Trophoblast cell (in vitro differentiated cells and primary cell): Measurements from ENCODE around the gene GLTP.
A peak's percentile ranks its signal among the peaks of the same experiment; 100 is the strongest.
"Not testable (repeated sequence)": the region's sequence is repeated elsewhere in the genome, so short reads cannot be mapped to it uniquely, and the experiment has no call there.

Experiments
- DNase-seq, 2 donors: peaks; one replicate each; pipeline ENCODE4 v3.0.0-alpha.2; 2016
- H2AFZ ChIP-seq: 2 replicates; pipeline ENCODE4 v1.6.1; 2013; ENCODE audit warnings: low read length, moderate library complexity, mild to moderate bottlenecking; ENCODE audit not compliant: insufficient read depth, poor library complexity
- H2AK5ac ChIP-seq: 2 replicates; pipeline ENCODE4 v1.6.1; 2013; ENCODE audit warnings: mild to moderate bottlenecking, low read length
- H2BK120ac ChIP-seq: 2 replicates; pipeline ENCODE4 v1.6.1; 2013; ENCODE audit warnings: low read length, mild to moderate bottlenecking, moderate library complexity; ENCODE audit not compliant: insufficient read depth, poor library complexity
- H2BK12ac ChIP-seq: 2 replicates; pipeline ENCODE4 v1.6.1; 2013; ENCODE audit warnings: mild to moderate bottlenecking, low read length, moderate library complexity
- H2BK5ac ChIP-seq: 2 replicates; pipeline ENCODE4 v1.6.1; 2013; ENCODE audit warnings: low read length, low read depth, moderate library complexity, mild to moderate bottlenecking; ENCODE audit not compliant: poor library complexity
- H3K14ac ChIP-seq: 2 replicates; pipeline ENCODE4 v1.6.1; 2013; ENCODE audit warnings: mild to moderate bottlenecking, low read length
- H3K18ac ChIP-seq: 2 replicates; pipeline ENCODE4 v1.6.1; 2013; ENCODE audit warnings: mild to moderate bottlenecking, low read length
- H3K23ac ChIP-seq: 2 replicates; pipeline ENCODE4 v1.6.1; 2013; ENCODE audit warnings: low read length
- H3K27ac ChIP-seq: 2 replicates; pipeline ENCODE4 v1.5.1; 2013; ENCODE audit warnings: low read depth, mild to moderate bottlenecking, inconsistent platforms, low read length, moderate library complexity
- H3K27me3 ChIP-seq: 2 replicates; pipeline ENCODE4 v1.6.1; 2013; ENCODE audit warnings: inconsistent platforms, mild to moderate bottlenecking, low read length, moderate library complexity; ENCODE audit not compliant: insufficient read depth
- H3K36me3 ChIP-seq, 2 experiments: 1 replicate in 1 of 2; 2 replicates in 1 of 2; pipeline ENCODE4 v1.6.1; 2013; ENCODE audit warnings: low read length in 2 of 2, mild to moderate bottlenecking in 2 of 2, moderate library complexity in 1 of 2; ENCODE audit not compliant: insufficient read depth in 2 of 2, control insufficient read depth in 1 of 2
- H3K4ac ChIP-seq: 2 replicates; pipeline ENCODE4 v1.6.1; 2013; ENCODE audit warnings: low read depth, mild to moderate bottlenecking, low read length, moderate library complexity
- H3K4me1 ChIP-seq, 2 experiments: 1 replicate in 1 of 2; 2 replicates in 1 of 2; pipeline ENCODE4 v1.6.1; 2013; ENCODE audit warnings: low read length in 2 of 2, mild to moderate bottlenecking in 2 of 2, moderate library complexity in 1 of 2; ENCODE audit not compliant: insufficient read depth in 2 of 2, control insufficient read depth in 1 of 2
- H3K4me2 ChIP-seq: 2 replicates; pipeline ENCODE4 v1.6.1; 2013; ENCODE audit warnings: inconsistent platforms, mild to moderate bottlenecking, low read length, moderate library complexity
- H3K4me3 ChIP-seq: 2 replicates; pipeline ENCODE4 v1.5.1; 2013; ENCODE audit warnings: mild to moderate bottlenecking, low read depth, low read length, inconsistent platforms
- H3K79me1 ChIP-seq: one replicate; pipeline ENCODE4 v1.6.1; 2013; ENCODE audit warnings: low read length
- H3K79me2 ChIP-seq: 2 replicates; pipeline ENCODE4 v1.6.1; 2013; ENCODE audit warnings: low read length, mild to moderate bottlenecking; ENCODE audit not compliant: control insufficient read depth, insufficient read depth, poor library complexity
- H3K9ac ChIP-seq: 2 replicates; pipeline ENCODE4 v1.6.1; 2013; ENCODE audit warnings: mild to moderate bottlenecking, low read length
- H3K9me3 ChIP-seq: 2 replicates; pipeline ENCODE4 v1.6.1; 2013; ENCODE audit warnings: low read depth, mild to moderate bottlenecking, control low read depth, inconsistent platforms, low read length; ENCODE audit not compliant: insufficient read depth
- H4K12ac ChIP-seq: 2 replicates; pipeline ENCODE4 v1.6.1; 2013; ENCODE audit warnings: low read depth, mild to moderate bottlenecking, low read length, moderate library complexity
- H4K8ac ChIP-seq: 2 replicates; pipeline ENCODE4 v1.6.1; 2013; ENCODE audit warnings: low read depth, mild to moderate bottlenecking, low read length, moderate library complexity
- H4K91ac ChIP-seq: one replicate; pipeline ENCODE4 v1.6.1; 2013; ENCODE audit warnings: low read depth, mild to moderate bottlenecking, low read length, moderate library complexity
- WGBS: extraction: QIAGEN DNeasy Blood & Tissue Kit; methylation state at CpG from one replicate; pipeline ENCODE4 v1.1.7; 2013; ENCODE audit warnings: missing lambda C conversion rate; ENCODE audit not compliant: insufficient read length, insufficient coverage; ENCODE audit errors: extremely low coverage; 5-methylcytosine and 5-hydroxymethylcytosine counted together

The GLTP gene

DNA sequence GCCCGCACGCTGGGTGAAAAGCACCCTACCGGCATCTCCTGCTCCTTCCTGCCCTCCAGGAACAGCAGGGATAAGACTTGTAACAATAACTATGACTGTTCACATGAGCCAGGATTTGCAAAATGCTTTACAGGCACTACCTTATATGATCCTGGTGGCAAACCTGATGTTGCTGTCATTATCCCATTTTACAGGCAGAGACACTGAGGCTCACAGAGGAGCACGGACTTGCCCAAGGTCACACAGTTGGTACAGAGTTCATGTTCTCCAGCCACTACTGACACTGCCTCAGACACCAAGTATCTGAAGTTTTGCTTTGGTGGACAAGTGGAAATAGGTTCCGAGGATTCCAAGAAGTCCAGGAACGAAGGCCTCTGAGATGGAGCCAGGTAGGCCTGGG, 22.6 kb downstream of the GLTP start:
- Histone ChIP-seq H3K9me3 (peaks cover 2% of the 10 kb centered on the region), H3K18ac (no peak overlapping the region), H4K12ac (no peak overlapping the region), H3K9ac (no peak overlapping the region), H2BK12ac (no peak overlapping the region), H3K4me2 (no peak overlapping the region), H2AK5ac (no peak overlapping the region), H3K27me3 (no peaks in the 10 kb centered on the region), H3K36me3 (peaks cover 14 to 17% of the 10 kb centered on the region in 2 experiments), H3K23ac (no peak overlapping the region), H3K27ac (no peak overlapping the region), H3K79me2 (no peaks in the 10 kb centered on the region), H3K79me1 (no peaks in the 10 kb centered on the region), H2BK120ac (no peak overlapping the region), H4K8ac (no peak overlapping the region), H3K14ac (no peak overlapping the region), H3K4ac (no peak overlapping the region), H3K4me1 (no peaks in the 10 kb centered on the region), H2BK5ac (no peak overlapping the region), H3K4me3 (no peak overlapping the region), H4K91ac (no peak overlapping the region), H2AFZ (no peak overlapping the region)
- no CpG with 5 or more reads among the region's 6 CpGs for WGBS
- no peak for DNase-seq

DNA sequence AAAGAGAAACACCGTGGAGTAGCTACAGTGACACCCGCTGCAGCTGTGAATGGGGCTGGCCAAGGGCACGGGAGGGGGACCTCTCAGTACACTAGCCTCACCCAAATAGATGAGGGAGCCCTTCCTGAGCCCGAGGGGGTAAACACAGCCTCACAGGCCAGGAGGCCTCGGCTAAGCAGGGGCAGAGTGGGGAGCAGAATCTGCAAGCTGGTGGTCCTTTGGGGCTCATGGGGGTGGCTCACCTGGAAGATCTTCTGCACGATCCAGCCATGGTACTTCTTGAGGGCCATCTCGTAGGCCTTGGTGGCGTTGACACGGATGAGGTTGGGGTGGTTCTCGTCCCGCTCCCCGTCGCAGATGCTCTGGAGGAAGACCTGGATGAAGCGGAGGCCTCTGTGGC, 25.0 kb downstream of the GLTP start:
- Histone ChIP-seq H3K18ac (no peak overlapping the region), H3K36me3 (peaks cover 13 to 17% of the 10 kb centered on the region in 2 experiments), H3K79me1 (no peaks in the 10 kb centered on the region), H4K91ac (no peak overlapping the region), H3K27ac (no peak overlapping the region), H2AFZ (no peak overlapping the region), H2AK5ac (no peak overlapping the region), H2BK12ac (no peak overlapping the region), H3K4me1 (no peaks in the 10 kb centered on the region), H2BK5ac (no peak overlapping the region), H3K9me3 (no peaks in the 10 kb centered on the region), H4K8ac (no peak overlapping the region), H2BK120ac (no peak overlapping the region), H4K12ac (no peak overlapping the region), H3K79me2 (no peaks in the 10 kb centered on the region), H3K4ac (no peak overlapping the region), H3K14ac (no peak overlapping the region), H3K9ac (no peak overlapping the region), H3K4me3 (peak overlapping the region; percentile 49), H3K4me2 (no peak overlapping the region), H3K27me3 (no peaks in the 10 kb centered on the region), H3K23ac (no peak overlapping the region)
- DNase-seq, result no peak
- no CpG with 5 or more reads among the region's 14 CpGs for WGBS

DNA sequence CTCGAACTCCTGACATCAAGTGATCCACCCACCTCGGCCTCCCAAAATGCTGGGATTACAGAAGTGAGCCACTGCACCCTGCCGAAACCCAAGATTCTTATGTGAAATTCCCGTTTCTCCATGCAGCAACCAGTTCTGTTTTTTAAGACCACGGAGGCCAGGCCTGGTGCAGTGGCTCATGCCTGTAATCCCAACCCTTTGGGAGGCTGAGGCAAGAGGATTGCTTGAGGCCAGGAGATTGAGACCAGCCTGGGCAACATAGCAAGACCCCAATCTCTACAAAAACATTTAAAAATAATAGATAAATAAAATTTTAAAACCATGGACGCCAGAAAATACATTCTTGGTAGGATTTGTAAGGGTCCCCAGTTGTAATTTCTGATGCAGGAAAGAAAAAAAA, 29.8 kb downstream of the GLTP start:
- H2BK5ac ChIP-seq, result not testable (repeated sequence)
- H3K36me3 ChIP-seq, result peaks cover 7 to 13% of the 10 kb centered on the region in 2 experiments

DNA sequence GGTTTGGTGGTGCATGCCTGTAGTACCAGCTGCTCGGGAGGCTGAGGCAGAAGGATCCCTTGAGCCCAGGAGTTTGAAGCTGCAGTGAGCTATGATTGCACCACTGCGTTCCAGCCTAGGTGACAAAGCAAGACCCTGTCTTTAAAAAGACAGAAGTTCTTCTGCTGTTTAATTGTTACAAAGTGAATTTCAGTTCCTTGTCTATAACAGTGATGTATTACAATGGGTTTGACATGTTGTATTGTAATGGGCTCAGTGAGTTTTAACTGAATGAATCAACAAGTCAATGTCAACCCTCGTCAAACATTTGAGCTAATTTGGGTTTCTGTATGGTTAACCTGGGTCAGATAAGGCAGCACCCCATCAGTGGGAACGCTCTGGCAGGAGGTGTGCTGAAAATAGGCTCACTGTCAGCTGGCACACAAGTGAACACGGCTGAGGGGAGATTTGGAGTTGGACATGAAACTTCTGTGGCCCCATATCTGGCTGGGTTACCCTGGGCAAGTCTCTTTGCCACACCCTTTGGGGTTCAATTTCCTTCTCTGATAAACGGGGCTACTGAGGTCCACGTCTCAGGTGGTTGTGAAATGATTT, 33.1 kb downstream of the GLTP start:
- no peak overlapping the region for H3K27ac ChIP-seq
- H4K8ac ChIP-seq, result no peak overlapping the region
- H3K79me1 ChIP-seq, result no peaks in the 10 kb centered on the region
- H3K4me3 ChIP-seq, result no peak overlapping the region
- no peak overlapping the region for H2BK12ac ChIP-seq
- peaks cover 0 to 2% of the 10 kb centered on the region in 2 experiments for H3K4me1 ChIP-seq
- H3K27me3 ChIP-seq, result no peaks in the 10 kb centered on the region
- H2AK5ac ChIP-seq, result no peak overlapping the region
- no peak overlapping the region for H3K18ac ChIP-seq
- DNase-seq, result no peak
- H3K4ac ChIP-seq, result no peak overlapping the region
- no peaks in the 10 kb centered on the region for H3K36me3 ChIP-seq
- H3K4me2 ChIP-seq, result no peak overlapping the region
- H4K91ac ChIP-seq, result no peak overlapping the region
- H3K9me3 ChIP-seq, result no peaks in the 10 kb centered on the region
- no peak overlapping the region for H2AFZ ChIP-seq
- H3K79me2 ChIP-seq, result no peaks in the 10 kb centered on the region
- no peak overlapping the region for H3K23ac ChIP-seq
- no peak overlapping the region for H2BK120ac ChIP-seq
- no peak overlapping the region for H3K14ac ChIP-seq
- WGBS, result no CpG with 5 or more reads among the region's 7 CpGs
- H4K12ac ChIP-seq, result no peak overlapping the region
- H2BK5ac ChIP-seq, result no peak overlapping the region
- H3K9ac ChIP-seq, result no peak overlapping the region

More for the DNA sequence above, 29.8 kb downstream of the GLTP start:
- not testable (repeated sequence) for H3K79me2 ChIP-seq, H3K9me3 ChIP-seq, H3K4me1 ChIP-seq, H3K23ac ChIP-seq, H2AFZ ChIP-seq, H2BK12ac ChIP-seq, H3K18ac ChIP-seq, H3K4me3 ChIP-seq, DNase-seq, H3K4ac ChIP-seq, H3K4me2 ChIP-seq, H3K14ac ChIP-seq, H3K79me1 ChIP-seq, H2BK120ac ChIP-seq, H4K8ac ChIP-seq, H4K91ac ChIP-seq, H3K27ac ChIP-seq, H3K9ac ChIP-seq, H3K27me3 ChIP-seq, H2AK5ac ChIP-seq, H4K12ac ChIP-seq
- no CpG with 5 or more reads among the region's 6 CpGs for whole genome bisulfite sequencing
